Suppressor macrophage (primary cell): Measurements from ENCODE around the gene ARHGAP11A.

Source experiments
- DNase-seq, 4 experiments: peaks; one replicate each; pipeline ENCODE4 v3.0.0-alpha.2; 2020 to 2022

ARHGAP11A gene

DNA sequence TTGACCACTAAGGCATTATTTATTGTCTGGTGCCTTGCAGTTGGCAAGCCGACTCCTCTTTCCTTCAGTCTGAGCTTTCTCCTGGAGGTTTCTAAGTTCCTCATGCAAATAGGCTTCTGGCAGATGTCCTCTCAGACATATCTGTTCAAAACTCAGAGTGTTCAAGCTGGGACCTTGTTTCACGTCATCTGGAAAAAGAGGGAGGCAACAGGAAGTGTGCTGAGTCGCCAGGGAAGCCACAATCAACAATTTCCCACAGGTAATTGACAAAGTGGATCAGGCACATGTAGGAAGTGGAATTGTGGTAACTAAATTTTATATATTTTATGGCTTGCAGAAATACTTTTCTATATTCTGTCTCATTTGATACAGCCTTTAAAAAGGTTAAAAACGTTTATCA, 40.8 kb downstream of the ARHGAP11A start:
- DNase-seq: no peak

DNA sequence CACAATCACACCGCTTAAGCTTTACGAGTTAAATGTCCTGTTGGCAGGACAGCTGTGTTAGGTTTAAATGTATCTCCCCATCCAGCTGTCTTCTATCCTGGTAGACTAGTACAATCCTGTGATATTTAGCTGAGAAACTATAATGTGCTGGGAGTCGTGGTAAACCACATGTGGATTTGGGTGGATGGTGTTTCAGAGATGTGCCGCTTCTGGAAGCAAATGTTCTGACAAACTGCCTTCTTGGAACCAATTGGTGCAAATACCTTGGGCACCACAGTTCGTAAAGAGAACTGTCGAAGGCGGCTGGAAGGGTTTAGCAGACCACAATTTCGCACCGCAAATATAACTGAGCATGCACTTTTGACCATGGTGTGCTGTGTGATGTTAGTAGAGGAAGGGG, 41.2 kb downstream of the ARHGAP11A start:
- no peak for DNase-seq

GRCh38 chr15:32657198-32657883, 42.0 kb downstream of the ARHGAP11A start:
- DNase-seq: no peak

DNA sequence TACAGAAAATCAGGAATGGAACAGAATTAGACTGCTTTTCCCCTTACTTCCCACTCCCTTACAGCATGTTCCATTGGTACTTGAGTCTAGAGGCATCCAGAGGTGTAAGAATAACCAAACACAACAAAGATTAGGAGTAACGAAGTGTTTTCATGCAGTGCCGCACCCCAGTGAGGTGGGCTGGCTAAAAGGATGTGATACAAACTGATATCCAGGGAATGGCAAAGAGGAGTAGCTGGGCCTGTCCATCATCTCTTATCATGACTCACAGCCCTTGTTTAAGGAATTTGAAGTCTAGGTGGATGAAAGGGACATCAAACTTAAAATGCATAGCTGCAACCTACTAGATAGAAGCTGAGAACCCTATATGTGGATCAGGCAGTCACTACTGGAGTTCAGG, 42.6 kb downstream of the ARHGAP11A start:
- DNase-seq: no peak

DNA sequence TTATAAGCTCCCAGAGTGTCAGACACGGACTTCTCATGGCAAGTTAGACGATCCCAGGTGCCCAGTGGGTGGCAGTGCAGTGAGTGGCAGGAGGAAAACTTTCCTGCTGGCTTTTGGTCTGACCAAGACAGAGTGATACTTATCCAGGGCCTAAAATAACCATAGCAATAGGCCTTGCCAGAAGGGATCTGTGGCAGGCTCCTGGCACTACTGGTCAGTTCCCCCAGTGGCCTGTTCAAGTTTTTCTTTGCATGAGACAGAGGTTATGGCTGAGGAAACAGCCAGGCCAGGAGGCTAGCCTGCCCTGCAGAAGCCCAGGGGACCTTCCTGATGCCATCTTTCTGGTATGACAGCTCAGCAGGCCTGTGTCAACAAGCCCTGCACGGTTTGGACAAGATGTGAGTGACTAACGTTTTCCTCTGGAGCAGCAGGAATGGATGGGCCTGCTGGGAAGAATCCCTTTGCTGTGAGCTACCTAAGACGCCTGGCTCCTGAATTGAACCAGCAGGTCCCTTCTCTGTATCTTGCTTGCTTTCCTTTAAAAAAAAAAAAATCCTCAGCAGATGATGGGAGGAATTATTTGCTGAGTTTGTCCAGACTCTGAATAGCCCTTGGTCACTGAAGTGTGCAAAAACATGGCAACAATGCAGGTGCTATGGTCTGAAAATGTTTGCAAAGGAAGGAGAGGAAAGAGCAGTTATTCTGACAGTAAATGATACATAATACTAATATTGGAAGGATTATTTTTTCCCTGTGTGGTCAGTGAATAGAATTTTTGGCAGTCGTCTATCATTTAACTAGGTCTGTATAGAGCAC, 44.2 kb downstream of the ARHGAP11A start:
- DNase-seq: no peak

DNA sequence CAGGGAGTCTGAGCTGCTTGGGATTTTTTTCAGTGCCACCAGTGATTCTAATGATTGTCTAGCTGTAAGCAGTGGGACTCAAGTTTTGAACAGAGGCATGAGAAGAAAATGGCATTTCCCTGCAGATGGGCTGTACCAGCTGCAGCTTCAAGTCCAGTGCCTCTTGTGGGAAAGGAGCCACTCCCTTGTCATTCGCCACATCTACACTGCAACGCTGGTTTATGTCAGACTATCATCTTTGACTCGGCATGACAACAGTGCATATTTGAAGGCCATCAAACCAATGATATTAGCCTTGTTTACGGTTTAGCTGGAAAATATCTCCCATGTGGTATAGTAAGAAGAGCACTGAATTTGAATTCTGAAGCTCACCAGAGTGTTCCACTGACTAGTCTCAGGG, 48.4 kb downstream of the ARHGAP11A start:
- DNase-seq: no peak

DNA sequence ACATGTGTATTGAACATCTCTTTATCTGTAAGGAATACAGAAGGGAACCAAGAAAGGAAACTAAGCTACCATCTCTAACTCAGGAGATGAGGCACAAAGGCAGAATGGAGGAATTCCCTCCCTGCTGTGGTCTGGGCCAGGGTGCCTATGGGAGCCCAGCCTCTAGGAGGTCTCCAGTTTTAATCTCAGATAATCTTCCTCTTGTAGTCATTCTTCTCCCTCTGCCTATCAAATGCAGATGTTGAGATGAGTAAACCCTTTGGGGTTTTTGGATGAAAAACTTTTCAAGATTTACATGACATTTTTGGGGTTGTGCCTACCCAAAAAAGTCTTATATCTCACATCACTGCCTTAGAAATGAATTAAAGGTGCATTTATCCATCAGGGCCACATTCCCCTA, 49.5 kb downstream of the ARHGAP11A start:
- no peak for DNase-seq

- DNase-seq: no peak
Measured at GRCh38 chr15:32667321-32667720, 52.0 kb downstream of the ARHGAP11A start.

DNA sequence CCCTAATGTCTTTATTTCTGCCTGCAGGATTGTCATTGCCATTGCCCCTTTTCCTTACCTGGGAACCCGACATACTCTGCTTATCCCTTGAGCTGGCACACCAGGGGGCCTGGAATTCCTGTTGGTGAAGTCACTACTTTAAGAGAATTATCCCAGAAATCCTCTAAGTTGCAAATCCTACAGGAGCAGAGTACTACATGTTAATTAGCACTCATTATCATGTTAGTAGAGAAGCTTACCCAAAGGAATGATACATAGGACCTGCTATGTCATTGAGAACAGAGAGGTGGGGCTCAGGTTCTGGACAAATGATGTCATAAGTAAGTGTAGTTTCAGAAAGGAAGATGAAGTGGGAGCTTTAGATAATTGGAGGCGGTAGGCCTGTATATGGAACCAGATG, 53.6 kb downstream of the ARHGAP11A start:
- DNase-seq: no peak

GRCh38 chr15:32669896-32670611, 54.8 kb downstream of the ARHGAP11A start:
- DNase-seq: no peak

DNA sequence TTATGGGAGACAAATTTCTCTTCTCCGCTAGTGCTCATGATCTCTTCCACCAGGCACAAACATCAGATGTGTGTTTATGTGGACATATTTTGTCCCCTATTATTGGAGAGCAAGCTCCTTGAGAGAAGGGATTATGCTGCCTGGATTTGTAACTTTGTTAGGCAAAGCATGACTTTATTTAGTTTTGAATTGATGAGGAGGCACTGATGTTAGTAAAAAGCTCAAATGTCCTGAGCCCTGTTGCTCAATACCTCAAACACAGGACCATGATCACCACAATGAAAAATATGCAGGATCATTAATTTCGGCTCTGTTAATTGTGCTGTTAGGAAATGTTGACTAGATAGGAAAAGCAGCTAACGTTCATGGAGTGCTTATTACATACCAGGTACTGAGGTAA, 55.3 kb downstream of the ARHGAP11A start:
- no peak for DNase-seq

GRCh38 chr15:32671339-32672325, 56.3 kb downstream of the ARHGAP11A start:
- DNase-seq: no peak

- no peak for DNase-seq
Measured at GRCh38 chr15:32674681-32675080, 59.4 kb downstream of the ARHGAP11A start.

DNA sequence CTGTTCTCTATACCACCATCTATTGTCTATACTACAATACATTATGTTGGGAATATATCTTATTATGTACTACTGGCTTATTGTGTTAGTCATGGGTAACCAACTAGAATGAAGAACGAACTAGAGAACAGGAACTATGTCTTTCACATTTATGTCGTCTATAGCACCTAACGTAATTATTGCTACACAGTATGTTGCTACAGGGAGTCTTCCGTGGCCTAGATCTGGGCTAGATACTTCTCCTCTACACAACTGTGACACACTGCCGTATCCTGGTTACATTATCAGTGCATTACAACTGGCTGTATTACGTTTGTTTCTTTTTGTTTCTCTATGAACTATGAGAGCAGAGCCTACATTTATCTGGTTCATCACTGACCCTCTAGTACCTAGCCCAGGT, 60.2 kb downstream of the ARHGAP11A start:
- DNase-seq: peak; percentile 45 to 84 (median 70)

GRCh38 chr15:32676169-32676568, 60.9 kb downstream of the ARHGAP11A start:
- no peak for DNase-seq

GRCh38 chr15:32677238-32677750, 62.0 kb downstream of the ARHGAP11A start:
- DNase-seq: no peak

- DNase-seq: no peak
Measured at GRCh38 chr15:32679298-32679690, 64.0 kb downstream of the ARHGAP11A start.

DNA sequence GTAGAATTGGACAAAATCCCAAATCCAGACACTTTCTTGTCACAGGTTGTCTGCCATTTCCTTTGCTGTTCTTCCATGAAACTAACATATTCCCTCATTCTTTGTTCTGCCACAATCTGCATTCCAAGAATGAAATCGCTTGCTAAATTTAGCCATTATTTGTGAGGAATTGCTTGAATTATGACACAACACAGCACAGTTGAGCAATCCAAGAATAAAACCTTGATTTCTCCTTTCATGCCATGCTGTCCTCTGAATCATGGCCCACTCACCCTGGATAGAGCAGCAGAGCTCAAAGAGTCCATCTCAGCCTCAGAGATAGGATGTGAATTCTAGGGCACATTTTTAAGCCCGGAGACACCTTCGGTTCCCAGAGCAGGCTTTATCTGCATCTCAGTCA, 67.3 kb downstream of the ARHGAP11A start:
- DNase-seq: peak; percentile 56 to 77 (median 72)

GRCh38 chr15:32682977-32683630, 67.8 kb downstream of the ARHGAP11A start:
- DNase-seq: no peak

DNA sequence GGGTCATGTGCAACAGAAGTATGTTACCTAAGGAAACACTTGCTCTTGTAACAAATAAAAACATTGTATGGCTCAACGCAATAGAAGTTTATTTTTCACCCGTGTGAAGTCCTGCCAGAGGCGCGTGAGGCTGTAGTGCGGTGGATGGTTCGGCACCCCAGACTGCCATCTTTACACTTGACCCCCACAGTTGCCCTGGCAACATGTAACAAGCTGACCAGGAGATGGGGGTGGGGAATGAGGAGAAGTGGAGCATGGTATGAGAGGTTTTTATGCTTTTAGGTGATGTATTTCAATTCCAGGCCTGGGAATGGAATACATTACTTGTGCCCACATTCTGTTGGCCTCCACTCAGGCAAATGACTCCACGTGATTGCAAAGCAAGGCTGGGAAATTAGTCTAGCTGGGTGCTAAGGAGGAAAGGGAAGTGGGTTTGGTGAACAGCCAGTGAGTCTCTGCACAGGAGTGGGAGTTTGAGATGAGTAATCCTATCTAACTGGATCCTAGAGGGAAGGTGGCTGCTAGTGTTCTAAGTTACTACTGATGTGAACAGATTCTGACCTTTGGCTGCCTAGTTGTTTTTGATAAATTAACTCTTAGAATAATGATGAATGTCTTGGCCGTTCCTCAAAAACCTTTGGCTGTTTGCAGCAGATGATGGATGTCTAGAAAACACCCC, 68.7 kb downstream of the ARHGAP11A start:
- peak; percentile 80 to 95 (median 90) for DNase-seq

DNA sequence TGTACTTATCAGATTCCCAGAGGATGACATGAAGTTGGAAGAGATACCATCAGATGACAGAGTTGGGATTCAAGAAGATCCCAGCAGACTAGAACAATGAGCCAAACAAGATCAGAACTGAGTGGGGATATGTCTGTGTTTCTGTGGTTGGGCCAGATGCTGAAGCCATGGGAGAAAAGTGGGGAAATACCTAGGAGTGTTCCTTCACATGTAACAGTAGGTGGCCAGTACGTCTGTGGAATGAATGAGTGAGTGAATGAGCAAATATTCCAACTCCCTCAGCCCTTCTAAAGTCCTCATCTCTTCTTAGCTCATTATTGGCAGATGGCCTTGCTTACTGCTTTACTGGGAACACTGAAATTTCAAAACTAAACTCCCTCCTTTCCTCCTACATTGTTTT, 70.3 kb downstream of the ARHGAP11A start:
- no peak for DNase-seq
